GM12878 (cell line): ENCODE results near the gene OR12D2. TPM values are rescaled to one million over a fixed set of nuclear protein-coding genes. Genes with fewer than 3 reads are reported as not detected.

Experiments used
- ATAC-seq: fragments of 200-7000 bp; cut with Tn5 transposase; 3 replicates; pipeline ENCODE4 v1.9.1; 2020; ENCODE audit warnings: mild to moderate bottlenecking, moderate library complexity
- BruUV-seq: library from RNA; stranded (reverse); fragments of 400-500 nt; replicated peaks from 2 replicates; lab custom pipeline; 2021; lab: Mats Ljungman, UMichigan
- CTCF ChIA-PET: fragments of 300-600 bp; sonication (Branson Sonifier 250); formaldehyde crosslinking; extraction: SDS; loops from one replicate; lab custom pipeline; 2021; ENCODE audit warnings: inconsistent platforms; lab: Yijun Ruan, JAX
- POLR2A ChIA-PET: fragments of 350-600 bp; formaldehyde crosslinking; extraction: SDS; loops from one replicate; lab custom pipeline; 2021; ENCODE audit warnings: inconsistent platforms; lab: Charles Lee
- RAD21 ChIA-PET: fragments of 300-600 bp; sonication (Branson Sonifier 250); formaldehyde crosslinking; loops from one replicate; lab custom pipeline; 2023; ENCODE audit warnings: antibody characterized with exemption; ENCODE audit not compliant: unreplicated experiment; lab: Charles Lee
- SMC1A ChIA-PET: fragments of 300-600 bp; sonication (Branson Sonifier 250); formaldehyde crosslinking; loops from one replicate; lab custom pipeline; 2023; ENCODE audit not compliant: unreplicated experiment, uncharacterized antibody; lab: Charles Lee
- DNase-seq: peaks from one replicate; pipeline ENCODE4 v3.0.0-alpha.2; 2011; ENCODE audit warnings: low read depth, low spot score
- FAIRE-seq: peaks from 3 replicates; lab custom pipeline; 2011; peaks lifted over from hg19 to GRCh38; lab: Jason Lieb, UNC
- H2AFZ ChIP-seq: 2 replicates; pipeline ENCODE4 v1.6.0; 2011; ENCODE audit warnings: low read depth, low read length, control low read depth; ENCODE audit not compliant: control insufficient read depth
- H3K27ac ChIP-seq: 2 replicates; pipeline ENCODE4 v1.5.1; 2011; ENCODE audit warnings: control low read depth; ENCODE audit not compliant: control insufficient read depth, insufficient read depth
- H3K27me3 ChIP-seq, 2 experiments: replicated peaks in 1 of 2; 2 replicates each; pipeline versions ENCODE4 v1.6.0 to v1.6.1; 2011; ENCODE audit warnings: low read length in 1 of 2; ENCODE audit not compliant: control insufficient read depth in 2 of 2, insufficient read depth in 2 of 2
- H3K36me3 ChIP-seq, 2 experiments: 2 replicates each; pipeline ENCODE4 v1.5.1; 2011; ENCODE audit warnings: low read length in 1 of 2; ENCODE audit not compliant: control insufficient read depth in 2 of 2, insufficient read depth in 2 of 2
- H3K4me1 ChIP-seq: 2 replicates; pipeline ENCODE4 v1.6.1; 2011; ENCODE audit warnings: mild to moderate bottlenecking, low read length, moderate library complexity, mixed read lengths; ENCODE audit not compliant: control insufficient read depth, insufficient read depth
- H3K4me2 ChIP-seq: 2 replicates; pipeline ENCODE4 v1.6.0; 2011; ENCODE audit warnings: control low read depth; ENCODE audit not compliant: control insufficient read depth, insufficient read depth
- H3K4me3 ChIP-seq: fragments of 200-600 bp; sonication (generic); 2 replicates; pipeline ENCODE4 v1.5.1; 2016
- H3K79me2 ChIP-seq: 2 replicates; pipeline ENCODE4 v1.6.0; 2011; ENCODE audit warnings: low read length; ENCODE audit not compliant: control insufficient read depth, insufficient read depth
- H3K9ac ChIP-seq: 2 replicates; pipeline ENCODE4 v1.8.0; 2011; ENCODE audit warnings: low read length, control low read depth, mixed read lengths; ENCODE audit not compliant: control insufficient read depth, insufficient read depth
- H3K9me3 ChIP-seq: replicated peaks from 3 replicates; pipeline ENCODE4 v1.5.1; 2011; ENCODE audit warnings: mild to moderate bottlenecking, low read length; ENCODE audit not compliant: control insufficient read depth, insufficient read depth
- H4K20me1 ChIP-seq: 2 replicates; pipeline ENCODE4 v1.6.0; 2011; ENCODE audit not compliant: control insufficient read depth, insufficient read depth
- CUX1 ChIP-seq: IDR thresholded peaks from 2 replicates; pipeline ENCODE4 v1.6.1; 2012; ENCODE audit warnings: improper control_type of control experiment, low read depth, low read length; ENCODE audit not compliant: insufficient replicate concordance
- GABPA ChIP-seq: IDR thresholded peaks from 2 replicates; pipeline ENCODE4 v1.6.1; 2014; ENCODE audit warnings: antibody characterized with exemption, low read depth, mild to moderate bottlenecking, inconsistent platforms
- MXI1 ChIP-seq: fragments of 150-350 bp; IDR thresholded peaks from 2 replicates; pipeline ENCODE4 v1.6.1; 2011; ENCODE audit warnings: low read depth, mild to moderate bottlenecking, inconsistent platforms, low read length, improper control_type of control experiment
- POLR2AphosphoS2 ChIP-seq: IDR thresholded peaks from 2 replicates; pipeline ENCODE4 v1.6.1; 2011; ENCODE audit warnings: low read depth, mild to moderate bottlenecking, low read length, improper control_type of control experiment, moderate library complexity
- SUZ12 ChIP-seq: fragments of 200-600 bp; sonication (generic); IDR thresholded peaks from one replicate; pipeline ENCODE4 v1.6.1; 2018; ENCODE audit warnings: antibody characterized with exemption, mild to moderate bottlenecking; ENCODE audit not compliant: unreplicated experiment
- ZNF592 ChIP-seq: fragments of 450-650 bp; IDR thresholded peaks from 2 replicates; pipeline ENCODE4 v1.6.1; 2017; ENCODE audit warnings: mild to moderate bottlenecking, moderate library complexity
- WGBS: methylation state at CpG from one replicate; pipeline ENCODE4 v1.1.6; 2016; ENCODE audit warnings: low lambda C conversion rate; ENCODE audit not compliant: insufficient replicate concordance, insufficient coverage; ENCODE audit errors: missing lambda C conversion rate; 5-methylcytosine and 5-hydroxymethylcytosine counted together
- in situ Hi-C: fragments of 300-500 bp; cut with MboI; formaldehyde crosslinking; loops from 9 replicates; pipeline ENCODE4 v1.14.3; 2018; ENCODE audit warnings: mixed read lengths
- intact Hi-C: fragments of 100-400 bp; cut with micrococcal nuclease; formaldehyde crosslinking; loops from one replicate; pipeline ENCODE4 v1.14.2; 2022; ENCODE audit not compliant: unreplicated experiment
- polyA plus RNA-seq, 11 experiments: library from polyadenylated mRNA; depleted of rRNA in 4 of 11; unstranded in 6 of 11; stranded (reverse) in 5 of 11; fragments of >200 nt; fragmentation: Nextera tagmentation in 4 of 11; fragmentation: Illumina TruSeq in 1 of 11; extraction: Ambion mirVana in 4 of 11; extraction: Trizol in 1 of 11; gene quantifications; 1 replicate in 1 of 11; 2 replicates in 10 of 11; pipeline versions ENCODE4 v1.2.1 to v1.2.3, GENCODE V29; 2011 to 2016; ENCODE audit warnings: inconsistent platforms in 2 of 11, missing spikeins in 2 of 11, low read depth in 1 of 11
- total RNA-seq, 4 experiments: library from RNA; depleted of rRNA in 3 of 4; stranded (reverse); fragments of >200 nt in 3 of 4; fragmentation: Illumina TruSeq in 1 of 4; extraction: Trizol in 1 of 4; gene quantifications; 2 replicates each; pipeline versions ENCODE4 v1.2.1 to v1.2.3, GENCODE V29; 2013 to 2021

The OR12D2 gene
- total and polyA plus RNA-seq, 10 of the 15 experiments (the other 5 are each of a cell fraction or from before 2014, with no cell fraction given): not detected

GRCh38 chr6:29399525-29399924 is 4.1 kb downstream of the OR12D2 start:
- FAIRE-seq (no peak), ATAC-seq (no peak), DNase-seq (no peak)
- ChIA-PET CTCF (interaction anchor here (1.1 kb wide), 1 partner anchor 13 kb away, joined by 4 read pairs; no protein-coding TSS in a partner anchor), POLR2A (no interaction called here), SMC1A (interaction anchor here (0.8 kb wide), 1 partner anchor 123 kb away, joined by 6 read pairs; no protein-coding TSS in a partner anchor), RAD21 (no interaction called here)
- Histone ChIP-seq H3K4me1 (no peaks in the 10 kb centered on the region), H3K9me3 (no peaks in the 10 kb centered on the region), H3K79me2 (no peaks in the 10 kb centered on the region), H2AFZ (no peak overlapping the region), H3K9ac (no peak overlapping the region), H3K4me3 (no peak overlapping the region), H3K27me3 (no peaks in the 10 kb centered on the region), H3K36me3 (no peaks in the 10 kb centered on the region), H3K4me2 (no peak overlapping the region), H3K27ac (no peak overlapping the region), H4K20me1 (no peaks in the 10 kb centered on the region)
- no TSS peak for BruUV-seq
- in situ Hi-C loops (no loop called here), intact Hi-C loops (no loop called here)
- TF ChIP-seq SUZ12: no peak
- WGBS: 33% methylated on average over 2 of the region's 2 CpGs

GRCh38 chr6:29403801-29404200 is 8.4 kb downstream of the OR12D2 start:
- ChIA-PET CTCF (no interaction called here), SMC1A (no interaction called here), POLR2A (no interaction called here), RAD21 (no interaction called here)
- Histone ChIP-seq H2AFZ (no peak overlapping the region), H3K36me3 (no peaks in the 10 kb centered on the region), H4K20me1 (no peaks in the 10 kb centered on the region), H3K27me3 (no peaks in the 10 kb centered on the region), H3K79me2 (no peaks in the 10 kb centered on the region), H3K9ac (no peak overlapping the region), H3K4me2 (no peak overlapping the region), H3K27ac (no peak overlapping the region), H3K4me3 (no peak overlapping the region), H3K4me1 (no peaks in the 10 kb centered on the region), H3K9me3 (no peaks in the 10 kb centered on the region)
- intact Hi-C loops (no loop called here), in situ Hi-C loops (no loop called here)
- no TSS peak for BruUV-seq
- WGBS: 0% methylated on average over 1 of the region's 1 CpG
- FAIRE-seq (no peak), ATAC-seq (no peak), DNase-seq (no peak)
- TF ChIP-seq CUX1 (no peak), ZNF592 (no peak), GABPA (no peak), MXI1 (no peak), POLR2AphosphoS2 (no peak)
